Thoracic aorta (tissue), 2 donors: Measurements from ENCODE around the gene MGLL. TPM values are rescaled to one million over a fixed set of nuclear protein-coding genes. Genes with fewer than 3 reads are reported as not detected.

ENCODE experiments used
- total RNA-seq, 2 donors: library from RNA; depleted of rRNA; stranded (reverse); fragments of >200 nt; gene quantifications; one replicate each; pipeline versions ENCODE4 v1.1.0 to v1.2.3, GENCODE V29; 2016

MGLL gene
- total RNA-seq, 2 donors from 2014 or later: 57.6 to 71.8 TPM

Other genes starting within 250 kb of the MGLL start
- gene TPRA1, start 231.8 kb downstream of the MGLL start, total RNA-seq: 10 to 100 TPM; 32.0 to 37.8 TPM
- gene MCM2, start 224.1 kb downstream of the MGLL start, total RNA-seq: 1 to 10 TPM; 4.5 to 5.4 TPM
- 1 to 10 TPM; 2.8 to 7.8 TPM for gene PODXL2, start 193.3 kb downstream of the MGLL start, total RNA-seq
- gene ABTB1, start 149.6 kb downstream of the MGLL start, total RNA-seq: 10 to 100 TPM; 71.7 to 78.7 TPM
- gene KBTBD12, start 92.7 kb upstream of the MGLL start, total RNA-seq: 10 to 100 TPM; 14.5 TPM
- 100 to 1,000 TPM; 149 to 182 TPM for gene SEC61A1, start 229.9 kb upstream of the MGLL start, total RNA-seq